A673 (cell line): ENCODE measurements around the gene OR51M1.
"Not testable (repeated sequence)": the region's sequence is repeated elsewhere in the genome, so short reads cannot be mapped to it uniquely, and the experiment has no call there.

ENCODE experiments used
- CTCF ChIP-seq: fragments of 300-800, 200-600 bp; sonication (generic); conservative IDR thresholded peaks from 2 replicates; pipeline ENCODE4 v1.5.1; 2017; ENCODE audit warnings: low read depth, mild to moderate bottlenecking, antibody characterized with exemption, low read length, moderate library complexity, mixed read lengths
- EZH2 ChIP-seq: fragments of 200-600 bp; sonication (generic); IDR thresholded peaks from 2 replicates; pipeline ENCODE4 v1.6.1; 2017; ENCODE audit warnings: borderline replicate concordance, low read depth, mild to moderate bottlenecking, mixed read lengths, antibody characterized with exemption, low read length; ENCODE audit not compliant: poor library complexity, severe bottlenecking

DNA sequence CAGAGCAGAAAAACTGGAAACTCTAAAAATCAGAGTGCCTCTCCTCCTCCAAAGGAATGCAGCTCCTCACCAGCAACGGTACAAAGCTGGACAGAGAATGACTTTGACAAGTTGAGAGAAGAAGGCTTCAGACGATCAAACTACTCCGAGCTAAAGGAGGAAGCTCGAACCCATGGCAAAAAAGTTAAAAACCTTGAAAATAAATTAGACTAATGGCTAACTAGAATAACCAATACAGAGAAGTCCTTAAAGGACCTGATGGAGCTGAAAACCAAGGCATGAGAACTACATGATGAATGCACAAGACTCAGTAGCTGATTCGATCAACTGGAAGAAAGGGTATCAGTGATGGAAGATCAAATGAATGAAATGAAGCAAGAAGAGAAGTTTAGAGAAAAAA, 27.6 kb upstream of the OR51M1 start:
- not testable (repeated sequence) for TF ChIP-seq CTCF, EZH2
